Measurements from ENCODE around the gene OSBPL8. TPM values are rescaled to one million over a fixed set of nuclear protein-coding genes. Genes with fewer than 3 reads are reported as not detected.

Gene OSBPL8
- total RNA-seq, 4 donors from 2014 or later, result 65.8 to 73.5 (median 66.7) TPM

GRCh38 chr12:76346236-76346635, 213.3 kb downstream of the OSBPL8 start:
- TF ChIP-seq POLR2AphosphoS5 (IDR thresholded peaks at IDR 0.05), result no peak
- no peak for TF ChIP-seq POLR2A (IDR thresholded peaks at IDR 0.05)
- TF ChIP-seq CTCF (IDR thresholded peaks at IDR 0.05), result no peak
- TF ChIP-seq EP300 (IDR thresholded peaks at IDR 0.05), result no peak
- H3K36me3 ChIP-seq, result no peaks in the 10 kb centered on the region
- peaks cover 0 to 40% (median 5%) of the 10 kb centered on the region in 3 donors for H3K4me1 ChIP-seq
- no peak for ATAC-seq
- H3K27ac ChIP-seq, result peak overlapping the region in 3 of 4 donors; percentile 12 to 91 (median 90)
- H3K4me3 ChIP-seq, result no peak overlapping the region
- 58 to 79% methylated on average over 4 of the region's 4 CpGs for WGBS, 2 donors (ENCODE audit: low coverage in 1 of 2)
- no peaks in the 10 kb centered on the region for H3K9me3 ChIP-seq
- H3K27me3 ChIP-seq, result no peaks in the 10 kb centered on the region

- Histone ChIP-seq H3K4me1 (peaks cover 0 to 40% (median 5%) of the 10 kb centered on the region in 3 donors), H3K4me3 (no peak overlapping the region), H3K36me3 (no peaks in the 10 kb centered on the region), H3K9me3 (no peaks in the 10 kb centered on the region), H3K27ac (peak overlapping the region in 3 of 4 donors; percentile 12 to 91 (median 90)), H3K27me3 (no peaks in the 10 kb centered on the region)
- ATAC-seq, result no peak
- 86 to 94% methylated on average over 1 of the region's 1 CpG for WGBS, 2 donors (ENCODE audit: low coverage in 1 of 2)
- TF ChIP-seq POLR2A (IDR thresholded peaks at IDR 0.05), result no peak
- TF ChIP-seq CTCF (IDR thresholded peaks at IDR 0.05), result no peak
- no peak for TF ChIP-seq EP300 (IDR thresholded peaks at IDR 0.05)
- TF ChIP-seq POLR2AphosphoS5 (IDR thresholded peaks at IDR 0.05), result no peak
Observed at GRCh38 chr12:76345569-76345968, 214.0 kb downstream of the OSBPL8 start.

- TF ChIP-seq CTCF (IDR thresholded peaks at IDR 0.05) (no peak), POLR2A (IDR thresholded peaks at IDR 0.05) (no peak), POLR2AphosphoS5 (IDR thresholded peaks at IDR 0.05) (no peak), EP300 (IDR thresholded peaks at IDR 0.05) (no peak)
- no peaks in the 10 kb centered on the region for H3K36me3 ChIP-seq
- H3K9me3 ChIP-seq, result no peaks in the 10 kb centered on the region
- 86 to 89% methylated on average over 3 to 5 of the region's 5 CpGs for WGBS, 2 donors (ENCODE audit: low coverage in 1 of 2)
- ATAC-seq, result no peak
- no peak overlapping the region for H3K4me3 ChIP-seq
- H3K27ac ChIP-seq, result no peak overlapping the region
- no peaks in the 10 kb centered on the region for H3K27me3 ChIP-seq
- peaks cover 0 to 21% (median 3%) of the 10 kb centered on the region in 3 donors for H3K4me1 ChIP-seq
Observed at GRCh38 chr12:76341436-76342030, 218.0 kb downstream of the OSBPL8 start.

- peak; percentile 46 for ATAC-seq
- Histone ChIP-seq H3K27ac (no peak overlapping the region), H3K27me3 (no peaks in the 10 kb centered on the region), H3K4me1 (peaks cover 0 to 14% (median 3%) of the 10 kb centered on the region in 3 donors), H3K4me3 (no peak overlapping the region), H3K36me3 (no peaks in the 10 kb centered on the region), H3K9me3 (no peaks in the 10 kb centered on the region)
- 62 to 78% methylated on average over 4 to 9 of the region's 9 CpGs for WGBS, 2 donors (ENCODE audit: low coverage in 1 of 2)
- TF ChIP-seq EP300 (IDR thresholded peaks at IDR 0.05) (no peak), POLR2AphosphoS5 (IDR thresholded peaks at IDR 0.05) (no peak), CTCF (IDR thresholded peaks at IDR 0.05) (no peak), POLR2A (IDR thresholded peaks at IDR 0.05) (no peak)
Observed at GRCh38 chr12:76340680-76341435, 218.7 kb downstream of the OSBPL8 start.
